HepG2 (cell line): ENCODE measurements around the gene GLRX2. TPM values are rescaled to one million over a fixed set of nuclear protein-coding genes. Genes with fewer than 3 reads are reported as not detected.

Experiments used
- ATAC-seq: fragments of 200-7000 bp; cut with Tn5 transposase; 3 replicates; pipeline ENCODE4 v1.9.1; 2020; ENCODE audit warnings: mild to moderate bottlenecking, moderate library complexity
- BruUV-seq: library from RNA; stranded (reverse); fragments of 400-500 nt; replicated peaks from 2 replicates; lab custom pipeline; 2021; lab: Mats Ljungman, UMichigan
- CTCF ChIA-PET: fragments of 300-600 bp; formaldehyde crosslinking; extraction: SDS; loops from one replicate; lab custom pipeline; 2021; ENCODE audit warnings: low total read pairs, inconsistent platforms, low intra/inter-chr PET ratio; lab: Yijun Ruan, JAX
- POLR2A ChIA-PET: fragments of 350-600 bp; sonication (Branson Sonifier 250); formaldehyde crosslinking; loops from one replicate; lab custom pipeline; 2020; ENCODE audit warnings: antibody characterized with exemption, inconsistent platforms; lab: Yijun Ruan, JAX
- DNase-seq: peaks from one replicate; pipeline ENCODE4 v3.0.0-alpha.2; 2015; ENCODE audit warnings: low spot score
- FAIRE-seq: peaks from 3 replicates; lab custom pipeline; 2011; peaks lifted over from hg19 to GRCh38; lab: Jason Lieb, UNC
- H2AFZ ChIP-seq: one replicate; pipeline ENCODE4 v1.6.1; 2011; ENCODE audit warnings: low read length, inconsistent platforms
- H3K27ac ChIP-seq: fragments of 300-600 bp; 3 replicates; pipeline ENCODE4 v1.8.0; 2011; ENCODE audit warnings: mixed run types, mild to moderate bottlenecking, mixed read lengths, low read length, inconsistent platforms; ENCODE audit not compliant: insufficient read depth; ENCODE audit errors: extremely low read length
- H3K27me3 ChIP-seq, 2 experiments: fragments of 200-600 bp in 1 of 2; 2 replicates in 1 of 2; 3 replicates in 1 of 2; pipeline versions ENCODE4 v1.6.0 to v1.8.0; 2011; ENCODE audit warnings: low read length in 2 of 2, mild to moderate bottlenecking in 2 of 2, moderate library complexity in 2 of 2, inconsistent platforms in 1 of 2; ENCODE audit not compliant: insufficient read depth in 2 of 2, control insufficient read depth in 1 of 2
- H3K36me3 ChIP-seq, 2 experiments: fragments of 200-600 bp in 1 of 2; replicated peaks in 1 of 2; 2 replicates in 1 of 2; 3 replicates in 1 of 2; pipeline versions ENCODE4 v1.5.1 to v1.8.0; 2011; ENCODE audit warnings: low read length in 2 of 2, inconsistent platforms in 1 of 2; ENCODE audit not compliant: insufficient read depth in 2 of 2, control insufficient read depth in 1 of 2
- H3K4me1 ChIP-seq: 2 replicates; pipeline ENCODE4 v1.5.1; 2012; ENCODE audit warnings: low read length, inconsistent platforms; ENCODE audit not compliant: insufficient read depth
- H3K4me2 ChIP-seq: 2 replicates; pipeline ENCODE4 v1.6.0; 2011; ENCODE audit warnings: low read depth, low read length, inconsistent platforms
- H3K4me3 ChIP-seq, 3 experiments: fragments of 200-600 bp in 1 of 3; sonication (generic), shearing (Covaris generic) in 1 of 3; replicated peaks in 1 of 3; 2 replicates each; pipeline ENCODE4 v1.5.1; 2011 to 2016; ENCODE audit warnings: low read length in 3 of 3, inconsistent platforms in 2 of 3, low read depth in 2 of 3, mild to moderate bottlenecking in 2 of 3, control low read depth in 1 of 3, mixed read lengths in 1 of 3; ENCODE audit not compliant: insufficient read depth in 1 of 3
- H3K79me2 ChIP-seq: one replicate; pipeline ENCODE4 v1.6.1; 2011; ENCODE audit warnings: low read length, inconsistent platforms; ENCODE audit not compliant: insufficient read depth
- H3K9ac ChIP-seq: 2 replicates; pipeline ENCODE4 v1.6.0; 2011; ENCODE audit warnings: mild to moderate bottlenecking, low read depth, low read length, inconsistent platforms; ENCODE audit not compliant: insufficient read depth
- H3K9me3 ChIP-seq: 2 replicates; pipeline ENCODE4 v1.5.1; 2012; ENCODE audit warnings: mild to moderate bottlenecking, low read length
- H4K20me1 ChIP-seq: 2 replicates; pipeline ENCODE4 v1.6.0; 2011; ENCODE audit warnings: inconsistent platforms, mild to moderate bottlenecking, low read length, moderate library complexity; ENCODE audit not compliant: insufficient read depth
- ASH2L ChIP-seq: fragments of 300-600, 200-600 bp; sonication (generic); IDR thresholded peaks from 2 replicates; pipeline ENCODE4 v1.7.0; 2017; ENCODE audit warnings: low read depth, mild to moderate bottlenecking, moderate library complexity, mixed read lengths, low read length; ENCODE audit not compliant: insufficient read length
- GFI1 ChIP-seq: sonication (generic); formaldehyde crosslinking; IDR thresholded peaks from 2 replicates; pipeline ENCODE4 v1.5.0; 2020; ENCODE audit warnings: missing genetic modification reagents, mild to moderate bottlenecking, borderline replicate concordance
- GLI4 ChIP-seq: sonication (generic); formaldehyde crosslinking; IDR thresholded peaks from 2 replicates; pipeline ENCODE4 v1.5.1; 2020; ENCODE audit warnings: missing genetic modification reagents, mild to moderate bottlenecking, moderate library complexity, borderline replicate concordance
- HOXA7 ChIP-seq: sonication (generic); formaldehyde crosslinking; IDR thresholded peaks from 2 replicates; pipeline ENCODE4 v1.8.1; 2022; ENCODE audit warnings: mild to moderate bottlenecking, missing genetic modification reagents, moderate library complexity
- KAT2B ChIP-seq: fragments of 150-350 bp; IDR thresholded peaks from 2 replicates; pipeline ENCODE4 v1.6.1; 2014; ENCODE audit warnings: low read depth, low read length, borderline replicate concordance
- NFE2 ChIP-seq: sonication (generic); formaldehyde crosslinking; IDR thresholded peaks from 2 replicates; pipeline ENCODE4 v1.4.0; 2020; ENCODE audit warnings: missing genetic modification reagents
- PCBP2 ChIP-seq: fragments of 200-400 bp; formaldehyde crosslinking; optimal IDR thresholded peaks from 2 replicates; pipeline ENCODE3; 2018; ENCODE audit warnings: low read length, low read depth; ENCODE audit not compliant: poor library complexity, severe bottlenecking
- XBP1 ChIP-seq: sonication (generic); formaldehyde crosslinking; IDR thresholded peaks from 2 replicates; pipeline ENCODE4 v1.5.0; 2020; ENCODE audit warnings: missing genetic modification reagents
- ZFY ChIP-seq: sonication (generic); formaldehyde crosslinking; IDR thresholded peaks from 2 replicates; pipeline ENCODE4 v1.4.0; 2020; ENCODE audit warnings: missing genetic modification reagents
- ZNF205 ChIP-seq: IDR thresholded peaks from 2 replicates; pipeline ENCODE4 v1.6.1; 2018; ENCODE audit warnings: missing biosample characterization, missing genetic modification reagents
- ZNF24 ChIP-seq: fragments of 450-650 bp; IDR thresholded peaks from 2 replicates; pipeline ENCODE4 v1.6.1; 2017; ENCODE audit warnings: antibody characterized with exemption, mild to moderate bottlenecking
- WGBS: methylation state at CpG from one replicate; pipeline ENCODE4 v1.1.6; 2017; ENCODE audit warnings: low lambda C conversion rate; 5-methylcytosine and 5-hydroxymethylcytosine counted together
- in situ Hi-C: cut with HindIII; loops from 2 replicates; pipeline ENCODE4 v1.10.0; 2017; ENCODE audit warnings: low pct_unique_long_range_greater_than_20kb; ENCODE audit not compliant: extremely low pct_ligation_motif_present
- intact Hi-C: fragments of 100-400 bp; cut with micrococcal nuclease; formaldehyde crosslinking; loops from one replicate; pipeline ENCODE4 v1.10.0; 2022; ENCODE audit not compliant: unreplicated experiment
- polyA plus RNA-seq, 8 experiments: library from polyadenylated mRNA; depleted of rRNA in 3 of 8; stranded (reverse) in 7 of 8; unstranded in 1 of 8; fragments of >200 nt; fragmentation: Illumina TruSeq in 4 of 8; extraction: Trizol in 4 of 8; gene quantifications; 2 replicates each; pipeline versions ENCODE4 v1.2.1 to v1.2.3, GENCODE V29; 2011 to 2016; ENCODE audit warnings: low read depth in 4 of 8, missing spikeins in 1 of 8, mixed read lengths in 1 of 8; ENCODE audit not compliant: insufficient read depth in 1 of 8
- total RNA-seq, 5 experiments: library from RNA; depleted of rRNA; stranded (reverse); fragments of >200 nt; fragmentation: Illumina TruSeq; extraction: Trizol; gene quantifications; 2 replicates each; pipeline ENCODE4 v1.2.3, GENCODE V29; 2016; ENCODE audit warnings: low read depth in 1 of 5
- TF ChIP-seq, protein P1 (sequence below): sonication (generic); formaldehyde crosslinking; IDR thresholded peaks from 2 replicates; pipeline ENCODE4 v1.5.0; 2020; ENCODE audit warnings: mild to moderate bottlenecking, missing genetic modification reagents
- TF ChIP-seq, protein P2 (sequence below): sonication (generic); formaldehyde crosslinking; IDR thresholded peaks from 2 replicates; pipeline ENCODE4 v1.5.0; 2020; ENCODE audit warnings: mild to moderate bottlenecking, missing genetic modification reagents, borderline replicate concordance

GLRX2 gene
- total and polyA plus RNA-seq, 2 of the 13 experiments (the other 11 are each of a cell fraction or from before 2014, with no cell fraction given): 11.9 to 39.0 TPM

DNA sequence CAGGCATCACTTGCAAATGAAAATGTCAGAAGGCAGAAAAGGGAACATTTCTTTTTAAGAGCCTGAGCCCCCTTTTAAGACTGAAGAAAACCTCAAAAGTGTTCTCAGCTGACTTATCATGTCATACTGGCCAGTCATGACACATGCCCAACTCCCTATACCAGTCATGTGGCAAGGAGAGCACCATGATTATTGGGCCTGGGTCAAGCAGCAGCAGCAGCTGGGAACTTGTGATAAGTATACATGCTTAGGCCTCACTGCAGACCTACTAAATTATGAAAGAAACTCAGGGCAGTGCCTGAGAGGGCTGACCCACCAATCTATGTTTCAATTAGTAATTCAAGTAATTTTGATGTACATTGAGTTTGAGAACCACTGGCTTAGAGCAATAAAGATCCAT, 37.2 kb downstream of the GLRX2 start:
- Histone ChIP-seq H3K9me3 (no peaks in the 10 kb centered on the region), H2AFZ (no peak overlapping the region), H3K27ac (no peak overlapping the region), H3K36me3 (peaks cover 1 to 25% of the 10 kb centered on the region in 2 experiments; a peak in 3 of 5 replicates)
- no TSS peak for BruUV-seq
- ATAC-seq: no peak
- no peak for TF ChIP-seq ZNF24
- no peak for TF ChIP-seq ASH2L
- no peak for TF ChIP-seq PCBP2
- TF ChIP-seq, all 625 proteins: peak for 0
- H3K27me3 ChIP-seq: no peaks in the 10 kb centered on the region
- H3K79me2 ChIP-seq: peaks cover 50% of the 10 kb centered on the region
- intact Hi-C loops: loop anchor here (2.0 kb wide), 1 partner anchor 17 kb away; no protein-coding TSS in a partner anchor
- FAIRE-seq (no peak), DNase-seq (no peak)
- no peak overlapping the region for H3K4me2 ChIP-seq
- peaks cover 3% of the 10 kb centered on the region; the same call in 1 of the 2 replicates for H4K20me1 ChIP-seq
- CTCF ChIA-PET: no interaction called here
- H3K4me1 ChIP-seq: peaks cover 10% of the 10 kb centered on the region; the same call in 1 of the 2 replicates
- in situ Hi-C loops: no loop called here
- H3K4me3 ChIP-seq: no peak overlapping the region
- POLR2A ChIA-PET: no interaction called here
- no peak overlapping the region for H3K9ac ChIP-seq

DNA sequence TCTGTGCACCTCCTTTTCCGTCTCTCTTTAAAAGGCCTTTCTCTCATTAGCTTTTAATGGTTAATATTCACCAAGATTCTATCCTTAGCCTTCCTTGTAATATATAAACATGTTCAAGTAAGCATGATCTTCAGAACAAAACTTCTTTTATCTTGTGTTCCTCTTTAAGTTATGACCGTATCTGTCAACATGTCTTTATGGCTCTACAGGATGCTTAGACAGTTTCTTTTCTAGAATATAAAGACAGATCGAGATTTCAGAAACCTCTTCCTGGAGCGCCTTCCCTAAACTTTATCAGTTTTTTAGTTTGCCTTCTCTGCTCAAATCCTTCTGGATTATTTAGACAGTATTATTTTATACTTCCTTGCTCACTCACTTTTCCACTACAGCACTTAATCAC, 38.6 kb downstream of the GLRX2 start:
- Histone ChIP-seq H3K27ac (no peak overlapping the region), H3K9ac (no peak overlapping the region), H3K4me1 (peaks cover 16% of the 10 kb centered on the region), H3K79me2 (peaks cover 64% of the 10 kb centered on the region), H3K4me2 (no peak overlapping the region), H4K20me1 (peaks cover 9% of the 10 kb centered on the region; the same call in 1 of the 2 replicates), H3K9me3 (no peaks in the 10 kb centered on the region), H3K36me3 (peaks cover 1 to 21% of the 10 kb centered on the region in 2 experiments; a peak in 3 of 5 replicates), H3K27me3 (no peaks in the 10 kb centered on the region), H2AFZ (no peak overlapping the region), H3K4me3 (no peak overlapping the region)
- ATAC-seq (no peak), DNase-seq (no peak), FAIRE-seq (no peak)
- 96% methylated on average over 4 of the region's 4 CpGs for WGBS
- ChIA-PET POLR2A (no interaction called here), CTCF (no interaction called here)
- intact Hi-C loops: no loop called here
- in situ Hi-C loops: no loop called here
- BruUV-seq: no TSS peak
- TF ChIP-seq KAT2B (no peak), ZNF205 (CRISPR knock-in tag) (no peak), GLI4 (CRISPR knock-in tag) (no peak), ZFY (CRISPR knock-in tag) (no peak), NFE2 (CRISPR knock-in tag) (no peak), GFI1 (no peak), HOXA7 (CRISPR knock-in tag) (no peak), XBP1 (CRISPR knock-in tag) (no peak)
- TF ChIP-seq, protein P1, sequence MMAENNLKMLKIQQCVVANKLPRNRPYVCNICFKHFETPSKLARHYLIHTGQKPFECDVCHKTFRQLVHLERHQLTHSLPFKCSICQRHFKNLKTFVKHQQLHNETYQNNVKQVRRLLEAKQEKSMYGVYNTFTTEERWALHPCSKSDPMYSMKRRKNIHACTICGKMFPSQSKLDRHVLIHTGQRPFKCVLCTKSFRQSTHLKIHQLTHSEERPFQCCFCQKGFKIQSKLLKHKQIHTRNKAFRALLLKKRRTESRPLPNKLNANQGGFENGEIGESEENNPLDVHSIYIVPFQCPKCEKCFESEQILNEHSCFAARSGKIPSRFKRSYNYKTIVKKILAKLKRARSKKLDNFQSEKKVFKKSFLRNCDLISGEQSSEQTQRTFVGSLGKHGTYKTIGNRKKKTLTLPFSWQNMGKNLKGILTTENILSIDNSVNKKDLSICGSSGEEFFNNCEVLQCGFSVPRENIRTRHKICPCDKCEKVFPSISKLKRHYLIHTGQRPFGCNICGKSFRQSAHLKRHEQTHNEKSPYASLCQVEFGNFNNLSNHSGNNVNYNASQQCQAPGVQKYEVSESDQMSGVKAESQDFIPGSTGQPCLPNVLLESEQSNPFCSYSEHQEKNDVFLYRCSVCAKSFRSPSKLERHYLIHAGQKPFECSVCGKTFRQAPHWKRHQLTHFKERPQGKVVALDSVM (CRISPR knock-in tag): no peak
- TF ChIP-seq, protein P2, sequence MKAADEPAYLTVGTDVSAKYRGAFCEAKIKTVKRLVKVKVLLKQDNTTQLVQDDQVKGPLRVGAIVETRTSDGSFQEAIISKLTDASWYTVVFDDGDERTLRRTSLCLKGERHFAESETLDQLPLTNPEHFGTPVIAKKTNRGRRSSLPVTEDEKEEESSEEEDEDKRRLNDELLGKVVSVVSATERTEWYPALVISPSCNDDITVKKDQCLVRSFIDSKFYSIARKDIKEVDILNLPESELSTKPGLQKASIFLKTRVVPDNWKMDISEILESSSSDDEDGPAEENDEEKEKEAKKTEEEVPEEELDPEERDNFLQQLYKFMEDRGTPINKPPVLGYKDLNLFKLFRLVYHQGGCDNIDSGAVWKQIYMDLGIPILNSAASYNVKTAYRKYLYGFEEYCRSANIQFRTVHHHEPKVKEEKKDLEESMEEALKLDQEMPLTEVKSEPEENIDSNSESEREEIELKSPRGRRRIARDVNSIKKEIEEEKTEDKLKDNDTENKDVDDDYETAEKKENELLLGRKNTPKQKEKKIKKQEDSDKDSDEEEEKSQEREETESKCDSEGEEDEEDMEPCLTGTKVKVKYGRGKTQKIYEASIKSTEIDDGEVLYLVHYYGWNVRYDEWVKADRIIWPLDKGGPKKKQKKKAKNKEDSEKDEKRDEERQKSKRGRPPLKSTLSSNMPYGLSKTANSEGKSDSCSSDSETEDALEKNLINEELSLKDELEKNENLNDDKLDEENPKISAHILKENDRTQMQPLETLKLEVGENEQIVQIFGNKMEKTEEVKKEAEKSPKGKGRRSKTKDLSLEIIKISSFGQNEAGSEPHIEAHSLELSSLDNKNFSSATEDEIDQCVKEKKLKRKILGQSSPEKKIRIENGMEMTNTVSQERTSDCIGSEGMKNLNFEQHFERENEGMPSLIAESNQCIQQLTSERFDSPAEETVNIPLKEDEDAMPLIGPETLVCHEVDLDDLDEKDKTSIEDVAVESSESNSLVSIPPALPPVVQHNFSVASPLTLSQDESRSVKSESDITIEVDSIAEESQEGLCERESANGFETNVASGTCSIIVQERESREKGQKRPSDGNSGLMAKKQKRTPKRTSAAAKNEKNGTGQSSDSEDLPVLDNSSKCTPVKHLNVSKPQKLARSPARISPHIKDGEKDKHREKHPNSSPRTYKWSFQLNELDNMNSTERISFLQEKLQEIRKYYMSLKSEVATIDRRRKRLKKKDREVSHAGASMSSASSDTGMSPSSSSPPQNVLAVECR (CRISPR knock-in tag): no peak
